HG03565 (cell line): ENCODE data around the gene DOCK9.

Source experiments
- ATAC-seq: cut with Tn5 transposase; IDR thresholded peaks from one replicate; pipeline ENCODE4 v1.9.1; 2021; ENCODE audit warnings: mild to moderate bottlenecking, moderate library complexity; ENCODE audit not compliant: unreplicated experiment

DOCK9 gene, protein sequence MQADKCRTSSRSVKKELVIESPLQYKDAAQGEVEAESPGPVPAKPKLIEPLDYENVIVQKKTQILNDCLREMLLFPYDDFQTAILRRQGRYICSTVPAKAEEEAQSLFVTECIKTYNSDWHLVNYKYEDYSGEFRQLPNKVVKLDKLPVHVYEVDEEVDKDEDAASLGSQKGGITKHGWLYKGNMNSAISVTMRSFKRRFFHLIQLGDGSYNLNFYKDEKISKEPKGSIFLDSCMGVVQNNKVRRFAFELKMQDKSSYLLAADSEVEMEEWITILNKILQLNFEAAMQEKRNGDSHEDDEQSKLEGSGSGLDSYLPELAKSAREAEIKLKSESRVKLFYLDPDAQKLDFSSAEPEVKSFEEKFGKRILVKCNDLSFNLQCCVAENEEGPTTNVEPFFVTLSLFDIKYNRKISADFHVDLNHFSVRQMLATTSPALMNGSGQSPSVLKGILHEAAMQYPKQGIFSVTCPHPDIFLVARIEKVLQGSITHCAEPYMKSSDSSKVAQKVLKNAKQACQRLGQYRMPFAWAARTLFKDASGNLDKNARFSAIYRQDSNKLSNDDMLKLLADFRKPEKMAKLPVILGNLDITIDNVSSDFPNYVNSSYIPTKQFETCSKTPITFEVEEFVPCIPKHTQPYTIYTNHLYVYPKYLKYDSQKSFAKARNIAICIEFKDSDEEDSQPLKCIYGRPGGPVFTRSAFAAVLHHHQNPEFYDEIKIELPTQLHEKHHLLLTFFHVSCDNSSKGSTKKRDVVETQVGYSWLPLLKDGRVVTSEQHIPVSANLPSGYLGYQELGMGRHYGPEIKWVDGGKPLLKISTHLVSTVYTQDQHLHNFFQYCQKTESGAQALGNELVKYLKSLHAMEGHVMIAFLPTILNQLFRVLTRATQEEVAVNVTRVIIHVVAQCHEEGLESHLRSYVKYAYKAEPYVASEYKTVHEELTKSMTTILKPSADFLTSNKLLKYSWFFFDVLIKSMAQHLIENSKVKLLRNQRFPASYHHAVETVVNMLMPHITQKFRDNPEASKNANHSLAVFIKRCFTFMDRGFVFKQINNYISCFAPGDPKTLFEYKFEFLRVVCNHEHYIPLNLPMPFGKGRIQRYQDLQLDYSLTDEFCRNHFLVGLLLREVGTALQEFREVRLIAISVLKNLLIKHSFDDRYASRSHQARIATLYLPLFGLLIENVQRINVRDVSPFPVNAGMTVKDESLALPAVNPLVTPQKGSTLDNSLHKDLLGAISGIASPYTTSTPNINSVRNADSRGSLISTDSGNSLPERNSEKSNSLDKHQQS (N-terminal part only)

DNA sequence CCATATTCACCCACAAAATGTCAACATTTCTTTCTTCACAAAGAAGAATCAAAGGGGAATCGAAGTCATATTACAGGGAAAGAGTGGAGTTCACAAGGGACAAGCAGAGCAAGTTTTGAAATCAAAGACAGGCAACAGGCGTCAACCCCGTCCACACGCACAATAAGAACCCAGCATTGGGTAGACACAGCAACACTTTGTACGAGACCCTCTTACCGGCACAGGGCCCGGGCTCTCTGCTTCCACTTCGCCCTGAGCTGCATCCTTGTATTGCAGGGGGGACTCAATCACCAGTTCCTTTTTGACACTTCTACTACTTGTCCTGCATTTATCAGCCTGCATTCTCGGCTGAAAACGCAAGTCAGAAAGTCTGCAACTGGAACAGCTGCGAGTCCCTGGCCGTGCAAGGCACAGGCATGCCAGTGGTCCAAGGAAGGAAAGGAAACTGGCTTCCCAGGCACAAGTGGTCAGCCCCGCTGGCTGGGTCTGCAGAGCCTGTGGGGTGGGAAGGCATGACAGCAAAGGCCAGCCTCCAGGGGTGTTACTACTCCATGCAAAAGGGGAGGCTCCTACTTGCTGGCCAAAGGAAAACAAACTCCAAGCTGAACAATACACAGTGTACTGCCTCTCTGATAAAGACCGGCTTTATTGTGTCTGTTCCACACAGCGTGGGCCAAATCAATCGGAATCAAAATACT, at the start of gene DOCK9:
TSS of gene DOCK9 (minus strand) at position 497 of the 698 bp plus-strand sequence. CDS start at position 342, 155 bp downstream.
- ATAC-seq, result no peak

DNA sequence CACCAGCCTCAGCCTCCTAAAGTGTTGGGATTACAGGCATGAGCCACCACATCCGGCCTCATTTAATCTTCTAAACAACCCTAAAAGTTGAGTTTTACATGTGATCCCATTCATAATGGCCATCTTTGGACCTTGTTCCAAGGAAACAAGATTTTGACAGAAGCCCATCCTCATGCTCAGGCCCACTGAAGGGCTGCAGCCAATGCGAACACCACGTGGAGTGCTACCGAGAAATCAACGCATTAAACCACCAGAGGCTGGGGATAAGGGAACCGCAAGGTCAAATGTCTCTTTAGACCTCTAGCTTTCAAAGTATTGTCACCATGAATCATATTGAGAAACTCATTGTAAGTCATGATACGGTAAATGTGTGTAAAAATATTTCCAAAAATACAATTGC, 49.4 kb upstream of the DOCK9 start:
- ATAC-seq, result no peak

DNA sequence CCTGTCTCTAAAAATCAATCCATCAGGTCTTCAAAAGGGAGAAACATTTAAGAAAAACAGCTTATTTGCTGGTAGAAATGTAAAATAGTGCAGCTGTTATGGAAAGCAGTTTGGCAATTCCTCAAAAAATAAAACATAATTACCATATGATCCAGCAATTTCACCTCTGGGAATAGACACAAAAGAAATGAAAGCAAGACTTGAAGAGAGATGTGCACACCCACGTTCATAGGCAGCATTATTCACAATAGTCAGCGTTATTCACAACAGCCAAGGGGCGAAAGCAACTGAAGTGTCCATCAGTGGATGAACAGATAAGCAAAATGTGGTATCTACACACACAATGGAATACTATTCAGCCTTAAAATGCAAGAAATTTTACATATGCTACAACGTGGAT, 45.1 kb upstream of the DOCK9 start:
- ATAC-seq, result no peak

DNA sequence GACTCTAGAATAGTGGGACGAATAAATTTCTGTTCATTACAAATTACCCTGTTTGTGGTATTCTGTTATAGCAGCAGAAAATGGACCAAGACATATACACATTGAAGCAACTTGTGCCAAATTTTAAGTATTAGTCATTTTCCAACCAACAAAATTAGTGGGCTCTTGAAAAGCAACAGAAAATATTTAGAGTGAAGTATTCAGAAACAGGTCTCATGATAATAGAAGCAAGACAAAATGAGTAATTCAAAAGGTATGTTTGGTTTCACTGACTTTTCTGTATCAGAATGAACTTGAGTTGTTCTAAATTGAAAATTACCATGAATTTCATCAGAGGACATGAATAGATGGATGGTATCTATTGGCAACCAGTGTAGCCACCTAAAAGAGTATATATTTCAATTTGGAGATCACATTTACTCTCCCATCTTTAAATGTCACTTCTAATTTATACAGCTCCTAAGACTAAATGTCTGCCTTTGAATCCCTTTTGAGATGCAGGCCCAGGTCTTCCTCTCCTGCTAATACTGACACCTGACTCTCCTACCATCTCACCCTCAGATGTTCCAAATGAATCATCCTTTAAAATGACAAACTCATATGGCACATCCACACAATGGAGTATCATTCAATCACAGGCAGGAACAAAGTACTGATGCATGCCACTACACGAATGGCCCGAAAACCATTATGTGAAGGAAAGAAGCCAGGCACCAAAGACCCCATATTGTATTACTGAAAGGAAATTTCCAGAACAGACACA, 40.7 kb upstream of the DOCK9 start:
- no peak for ATAC-seq

DNA sequence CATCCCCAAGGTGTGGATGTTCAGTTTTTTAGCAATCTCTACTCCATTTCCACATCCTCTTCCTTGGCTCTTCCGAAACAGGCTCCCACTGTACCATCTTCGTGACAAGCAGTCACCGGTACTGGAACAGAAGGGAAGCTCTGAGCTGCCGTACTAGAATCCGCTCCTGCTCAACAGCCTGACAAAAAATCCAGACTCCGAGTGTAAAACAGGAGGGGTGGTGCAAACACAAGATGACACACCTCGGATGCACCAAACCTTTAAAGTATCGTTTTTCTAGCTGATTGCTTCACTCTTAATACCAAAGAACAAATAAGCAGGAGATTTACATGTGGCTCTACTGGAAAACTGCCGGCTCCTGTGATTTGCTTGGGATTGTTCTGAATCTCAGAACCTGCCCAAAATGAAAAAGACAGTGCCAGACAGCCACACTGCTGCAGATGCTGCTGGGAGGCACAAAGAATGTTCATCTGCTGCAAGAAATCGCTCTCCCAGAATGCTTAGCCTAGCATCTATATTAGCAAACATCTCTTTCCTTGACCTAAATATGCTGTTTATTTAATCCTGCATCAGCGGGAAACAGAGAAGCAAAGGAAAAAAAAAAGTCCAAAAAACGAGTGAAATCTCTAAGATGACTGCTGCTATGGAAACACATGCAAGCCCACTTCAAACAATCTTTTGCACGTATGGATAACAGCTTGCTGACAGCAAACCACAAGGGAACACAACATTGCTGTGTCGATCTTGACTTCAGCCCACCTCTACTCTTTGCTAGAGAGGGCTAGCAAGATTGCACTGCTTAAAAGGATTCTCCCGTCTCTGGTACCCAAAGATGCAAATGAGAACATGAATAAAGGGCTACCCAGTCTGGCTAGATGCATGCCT, 38.0 kb upstream of the DOCK9 start:
- ATAC-seq, result no peak

DNA sequence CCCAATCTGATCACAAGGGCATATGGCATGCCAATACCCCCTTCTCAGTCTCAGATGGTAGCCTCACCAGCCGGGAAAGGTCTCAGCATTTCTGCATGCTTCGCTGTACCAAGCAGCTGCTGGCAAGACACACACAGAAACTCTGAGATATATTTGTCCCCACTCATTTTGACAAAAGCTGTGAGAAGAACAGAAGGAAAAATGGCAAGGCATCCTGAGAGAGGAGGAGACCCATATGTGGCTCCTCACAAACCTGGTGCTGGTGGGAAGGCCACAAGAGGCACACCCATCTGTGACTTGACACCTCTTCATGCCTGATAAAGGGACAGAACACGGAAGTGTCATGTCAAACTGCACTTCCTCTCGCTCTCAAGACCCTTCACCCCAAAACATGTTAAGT, 36.7 kb upstream of the DOCK9 start:
- no peak for ATAC-seq

DNA sequence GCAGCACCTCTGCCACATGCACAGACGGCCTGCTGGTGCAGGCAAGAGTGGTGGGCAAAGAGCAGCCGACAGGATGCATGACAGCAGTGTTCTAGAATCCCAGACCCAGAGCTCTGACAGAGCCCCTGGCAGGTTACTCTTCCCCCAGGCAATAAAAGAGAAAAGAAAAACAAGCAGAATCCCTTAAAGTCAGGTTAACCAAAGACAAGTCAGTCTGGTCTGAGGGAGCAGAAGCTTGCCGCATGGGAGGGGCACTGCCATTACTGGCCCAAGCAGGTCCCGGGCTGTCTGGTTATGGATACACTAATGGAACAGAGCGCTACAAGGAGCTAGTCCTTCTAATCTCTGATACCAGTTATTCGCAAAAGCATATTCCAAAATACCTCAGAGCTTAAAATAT, 36.1 kb upstream of the DOCK9 start:
- no peak for ATAC-seq

DNA sequence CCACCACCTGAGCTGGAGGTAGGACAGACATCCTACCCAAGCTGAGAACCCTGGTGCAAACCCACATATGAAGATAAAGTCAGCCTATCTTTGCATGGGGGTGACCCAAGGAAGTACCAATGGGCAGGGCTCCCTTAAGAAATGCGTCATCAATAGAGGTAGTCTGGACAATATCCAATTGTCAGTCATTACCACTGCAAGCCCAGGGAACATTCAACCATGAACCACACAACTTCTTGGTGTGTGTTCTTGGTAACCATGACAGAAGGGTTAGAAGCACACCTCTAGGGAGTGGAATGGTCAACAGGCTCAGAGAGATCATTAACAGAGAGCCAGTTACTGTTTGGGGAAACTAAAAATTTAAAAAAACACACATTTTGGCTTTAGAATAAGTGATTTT, 34.7 kb upstream of the DOCK9 start:
- no peak for ATAC-seq

DNA sequence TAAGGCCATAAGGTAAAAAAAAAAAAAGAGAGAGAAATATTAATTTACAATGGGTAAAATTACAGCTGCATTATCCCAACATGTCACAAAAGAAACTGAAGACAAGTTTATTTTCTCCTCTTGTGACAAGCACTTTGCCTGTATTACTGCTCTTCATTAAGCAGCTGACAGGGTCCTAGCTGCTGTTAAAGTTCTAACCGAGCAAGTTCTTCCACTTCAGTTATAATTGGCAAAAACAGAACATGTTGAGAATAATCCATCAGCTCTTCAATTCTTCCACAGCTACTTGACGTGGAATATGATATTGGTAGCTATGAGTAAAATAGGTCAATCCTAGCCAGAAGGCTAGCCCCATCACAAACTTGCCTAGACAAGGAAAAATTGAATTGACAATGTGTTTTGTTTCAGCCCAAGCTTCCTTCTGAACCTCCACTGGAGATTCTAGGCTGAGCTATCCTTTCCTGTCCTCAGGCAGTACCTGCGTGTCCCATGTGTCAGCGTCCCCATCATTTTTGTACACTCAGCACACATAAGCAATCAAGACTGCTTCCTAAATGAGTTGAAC, 32.2 kb upstream of the DOCK9 start:
- no peak for ATAC-seq

DNA sequence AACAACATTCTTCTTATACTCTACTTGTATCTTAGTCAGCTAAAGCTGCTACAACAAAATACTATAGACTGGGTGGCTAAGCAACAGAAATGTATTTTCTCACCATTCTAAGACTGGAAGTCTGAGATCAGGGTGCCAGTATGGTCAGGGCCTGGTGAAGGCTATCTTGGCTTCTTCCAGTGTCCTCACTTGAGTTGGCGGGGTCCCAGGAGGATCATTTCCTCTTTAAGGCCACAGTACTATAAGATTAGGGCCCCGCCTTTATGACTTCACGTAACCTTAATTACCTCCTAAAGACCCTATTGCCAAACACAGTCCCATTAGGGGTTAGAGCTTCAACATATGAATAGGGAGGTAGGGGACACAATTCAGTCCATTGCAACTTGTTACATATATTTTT, 30.7 kb upstream of the DOCK9 start:
- ATAC-seq, result no peak

DNA sequence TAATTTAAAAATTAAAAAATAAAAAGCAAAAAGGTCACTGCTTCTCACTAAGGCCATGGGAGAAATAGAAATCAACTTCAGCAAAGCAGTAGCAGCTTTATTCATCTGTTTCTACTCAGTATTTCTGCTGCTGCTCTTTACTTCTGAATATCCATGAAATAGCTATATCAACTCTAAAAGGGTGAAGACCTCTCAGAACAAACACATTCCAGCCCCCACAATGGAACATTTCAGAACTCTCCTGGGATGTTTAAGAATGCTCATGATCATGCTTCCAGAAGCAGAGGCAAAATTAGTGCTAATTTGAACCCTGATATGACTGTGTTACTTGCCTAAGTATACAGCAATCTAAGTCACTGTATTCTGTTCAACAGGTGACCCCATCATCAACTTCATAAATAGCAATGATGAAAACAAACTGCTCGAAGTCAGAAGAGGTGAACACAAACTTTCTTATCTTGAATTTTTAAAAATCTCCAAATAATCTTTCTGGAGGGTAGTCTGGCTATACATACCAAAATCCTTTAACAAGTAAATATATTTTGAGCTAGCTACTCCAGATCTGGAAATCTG, 29.6 kb upstream of the DOCK9 start:
- no peak for ATAC-seq

DNA sequence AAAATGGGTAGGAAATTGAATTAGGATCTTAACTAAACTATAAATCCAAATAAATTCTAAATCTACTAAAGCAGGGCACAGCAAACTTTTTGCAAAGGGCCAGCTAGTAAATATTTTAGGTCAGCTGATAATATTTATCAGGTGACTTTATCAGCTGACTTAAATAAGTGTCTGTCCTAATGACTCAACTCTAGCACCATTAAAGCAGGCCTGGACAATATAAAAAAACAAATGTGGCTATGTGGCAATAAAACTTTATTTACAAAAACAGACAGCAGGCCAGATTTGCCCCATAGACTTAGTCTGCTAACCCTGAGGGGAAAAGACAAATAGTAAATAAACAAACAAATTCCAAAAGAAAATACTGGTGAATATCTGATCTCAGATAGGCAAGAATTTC, 27.7 kb upstream of the DOCK9 start:
- no peak for ATAC-seq

DNA sequence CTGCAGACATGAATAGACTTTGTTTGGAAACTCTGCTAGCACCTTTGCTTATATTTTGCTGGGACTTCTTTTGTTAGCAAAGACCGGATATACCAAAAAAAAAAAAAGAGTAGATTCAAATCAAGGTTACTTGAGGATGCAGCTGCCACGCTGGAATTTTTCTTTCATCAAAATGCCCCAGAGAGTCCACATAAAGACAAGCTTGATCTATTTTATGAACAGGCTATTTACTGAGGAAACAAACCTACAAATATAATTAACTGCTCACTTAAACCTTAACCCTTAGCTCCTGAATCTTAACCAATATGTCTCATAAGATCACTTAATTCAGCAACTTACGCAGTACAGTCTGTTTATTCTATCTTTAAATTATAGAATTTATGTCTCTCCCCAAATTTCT, 27.1 kb upstream of the DOCK9 start:
- no peak for ATAC-seq

DNA sequence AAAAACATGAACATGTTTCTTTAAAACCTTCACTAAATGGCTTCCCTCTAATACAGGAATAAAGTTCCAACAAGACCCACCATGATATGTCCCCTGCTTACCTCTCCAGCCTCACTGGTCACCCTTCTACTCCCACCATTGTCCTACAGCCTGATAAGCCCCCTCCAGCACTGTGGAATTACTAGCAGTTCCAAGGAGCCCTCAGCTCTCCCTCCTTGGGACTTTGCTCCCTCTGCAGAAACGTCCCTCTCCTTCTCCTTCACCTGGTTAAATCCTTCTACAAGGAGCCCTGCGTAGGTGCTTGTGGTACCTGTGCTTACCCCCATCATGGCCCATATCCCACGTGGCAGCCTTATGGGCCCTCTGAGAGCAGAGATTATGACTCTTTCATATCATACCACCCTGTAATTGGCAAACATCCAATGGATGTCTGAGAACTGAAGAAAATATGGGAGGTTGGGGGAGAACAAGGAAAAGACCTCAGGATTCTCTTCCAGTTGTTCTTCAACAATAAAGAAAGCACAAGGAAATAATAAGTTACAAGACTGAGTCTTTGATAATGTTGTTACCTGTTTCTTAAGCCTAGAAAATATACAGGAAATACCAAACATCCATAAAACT, 26.1 kb upstream of the DOCK9 start:
- ATAC-seq, result no peak

DNA sequence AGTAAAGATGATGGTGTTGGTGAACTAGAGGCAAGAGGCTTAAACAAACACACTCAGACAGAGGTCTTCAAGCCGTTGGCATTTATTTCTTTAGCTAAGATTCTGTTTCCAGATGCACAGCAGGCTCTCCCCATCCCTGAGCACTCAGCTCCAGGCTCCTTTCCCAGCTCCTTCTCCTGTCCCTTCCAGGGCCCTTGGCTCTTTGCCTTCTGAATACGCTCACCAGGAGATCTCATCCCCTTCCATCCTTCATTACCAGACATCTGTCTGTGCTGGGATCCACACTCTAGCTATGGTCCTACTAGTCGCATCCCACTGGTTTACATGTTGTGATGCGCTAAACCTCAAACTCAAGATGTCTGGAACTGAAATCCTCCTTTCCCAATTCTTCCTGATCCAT, 25.3 kb upstream of the DOCK9 start:
- no peak for ATAC-seq

DNA sequence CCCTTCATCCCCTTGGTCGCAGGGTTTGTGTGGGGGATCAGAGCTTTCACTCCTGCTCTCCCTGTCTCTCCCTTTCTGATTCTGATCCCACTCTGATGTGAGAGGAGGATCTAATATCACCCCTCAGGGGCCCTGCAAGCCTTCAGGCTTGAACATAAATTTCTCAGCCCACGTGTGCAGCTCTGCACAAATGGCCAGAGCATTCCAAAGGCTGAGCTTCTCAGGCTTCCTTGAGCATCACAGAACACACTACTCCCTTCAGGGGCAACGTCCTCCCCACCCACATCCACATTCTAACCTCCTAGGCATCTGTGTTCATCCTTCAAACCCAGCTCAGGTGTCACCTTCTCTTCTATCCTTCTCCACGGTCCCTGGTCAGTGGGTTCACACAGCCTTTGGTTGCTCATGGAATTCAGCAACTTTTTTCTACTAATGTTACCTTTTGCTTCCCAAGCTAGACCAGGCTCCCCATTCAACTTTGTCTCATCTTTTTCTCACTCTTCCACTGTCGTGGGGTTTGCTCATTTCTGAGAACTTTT, 24.4 kb upstream of the DOCK9 start:
- ATAC-seq, result no peak

DNA sequence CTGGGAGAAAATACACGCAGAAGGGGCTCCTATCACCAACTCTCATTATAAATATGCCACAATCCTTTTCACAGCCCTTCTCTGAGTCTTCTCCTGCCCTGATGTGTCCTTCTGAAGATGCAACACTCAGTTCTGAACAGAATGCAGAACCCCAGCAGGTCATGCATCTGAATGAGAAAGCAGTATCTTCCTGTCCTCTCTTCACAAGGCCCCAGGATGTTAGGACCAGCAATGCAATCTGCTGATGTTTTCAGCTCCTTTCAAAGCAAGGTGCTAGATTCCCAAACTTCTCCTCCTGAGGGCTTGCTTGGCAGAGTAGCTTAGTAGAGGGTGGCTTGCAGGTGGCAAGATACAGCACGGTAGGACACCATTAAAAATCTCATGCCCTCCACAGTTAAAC, 22.3 kb upstream of the DOCK9 start:
- ATAC-seq, result no peak

DNA sequence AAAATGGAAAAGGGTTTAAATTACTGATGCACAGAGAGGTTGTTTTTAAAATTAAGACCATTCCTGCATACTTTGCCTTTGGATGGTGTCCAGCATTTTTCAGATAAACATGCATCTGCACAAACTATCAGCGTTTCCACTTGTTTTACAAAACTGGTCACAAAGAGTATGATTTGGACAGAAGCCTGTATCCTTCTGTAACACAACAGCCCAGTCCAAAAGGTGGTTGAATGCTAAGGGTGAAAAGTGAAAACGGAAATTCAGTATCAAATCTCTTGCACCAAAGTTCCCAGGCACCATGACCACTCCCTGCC, 21.7 kb upstream of the DOCK9 start:
- ATAC-seq, result no peak
